Measurements from ENCODE around the gene NFYB.
A peak's percentile ranks its signal among the peaks of the same experiment; 100 is the strongest.

NFYB gene

DNA sequence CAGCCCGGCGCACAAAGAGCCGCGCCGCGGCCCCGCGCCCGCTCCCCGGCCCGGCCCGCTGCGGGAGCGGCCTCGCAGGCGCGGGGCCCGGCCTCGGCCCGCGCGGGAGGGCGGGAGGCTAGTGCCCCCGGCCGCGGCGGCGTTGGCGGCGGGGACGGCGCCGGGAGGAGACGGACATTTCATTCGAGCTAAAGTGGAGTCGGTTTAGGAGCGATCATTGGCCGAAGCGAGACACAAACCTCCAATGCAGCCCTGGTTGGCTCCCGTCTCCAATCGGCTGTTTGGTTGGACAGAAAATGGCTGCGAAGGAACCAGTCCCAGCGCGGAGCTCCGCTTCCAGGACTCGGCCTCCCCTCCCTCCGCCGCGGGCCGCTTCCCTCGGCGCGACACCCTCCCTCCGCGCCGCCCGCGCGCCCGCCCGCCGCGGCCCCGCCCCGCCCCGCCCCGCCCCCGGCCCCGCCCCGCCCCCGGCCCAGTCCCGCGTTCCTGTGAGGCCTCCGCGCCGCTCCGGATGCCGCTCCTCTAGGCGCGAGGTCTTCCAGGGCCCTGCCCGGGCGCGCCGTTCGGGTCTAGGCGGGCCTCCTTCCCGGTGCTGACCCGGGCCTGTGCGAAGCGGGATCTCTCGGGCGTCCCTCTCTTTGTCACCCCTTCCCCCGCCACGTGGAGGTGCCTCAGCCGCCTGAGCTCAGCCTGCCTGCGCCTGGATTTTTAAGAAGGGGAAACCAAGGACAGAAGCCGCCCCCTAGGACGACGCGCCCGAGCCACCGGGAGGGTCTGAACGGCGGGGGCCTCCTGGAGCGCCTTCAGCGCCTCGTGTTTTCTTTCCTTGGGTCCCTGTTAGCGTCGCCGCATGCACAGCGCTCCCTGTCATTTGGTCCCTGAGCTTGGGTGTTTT is at the start of gene NFYB:
Gene NFYB (minus strand): TSS at position 309 of the 895 bp plus-strand sequence. CDS start 2,757 bp downstream, outside the sequence.
- no peak for TF ChIP-seq CTCF (conservative IDR thresholded peaks at IDR 0.05; ENCODE audit: control insufficient read depth, insufficient read depth, low read depth, low read length)
- peak; percentile 97 for DNase-seq (ENCODE audit: low read depth)
- peak within 1 kb of the TSS; percentile 79 for H3K4me3 ChIP-seq (ENCODE audit: control insufficient read depth, low read depth, low read length)

DNA sequence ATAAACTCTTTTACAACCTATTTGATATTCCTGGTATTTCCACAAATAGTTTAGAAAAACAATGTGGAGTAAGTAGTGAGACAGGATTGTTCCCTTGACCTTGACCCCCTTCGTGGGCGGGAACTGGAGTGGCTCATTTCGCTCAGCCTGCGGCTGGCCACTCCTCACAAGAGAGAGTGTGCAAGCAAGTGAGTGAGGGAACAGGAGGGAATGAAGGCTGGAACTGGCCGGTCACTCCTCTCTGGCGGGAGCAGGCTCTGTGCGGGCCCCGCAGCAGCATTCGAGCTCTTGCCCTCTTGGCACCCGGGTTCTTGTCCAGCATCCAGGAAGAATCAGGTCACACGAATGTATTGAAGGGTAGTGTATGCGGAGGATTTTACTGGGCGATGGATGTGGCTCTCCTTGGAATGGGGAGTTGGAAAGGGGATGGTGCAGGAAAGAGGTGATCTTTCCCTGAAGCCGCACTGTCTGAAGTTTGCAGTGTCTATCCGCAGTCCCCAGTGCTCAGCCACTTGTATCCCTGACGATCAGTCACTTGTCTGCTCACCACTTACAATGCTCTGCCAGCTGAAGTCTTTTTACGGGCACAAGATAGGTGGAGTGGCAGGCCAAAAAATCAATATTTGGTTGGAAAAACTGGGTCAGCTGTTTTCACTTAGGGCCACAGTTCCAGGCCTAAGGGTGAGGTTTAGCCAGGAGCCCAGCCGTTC is 49.6 kb upstream of the NFYB start:
- DNase-seq (ENCODE audit: low read depth) = no peak
- TF ChIP-seq CTCF (conservative IDR thresholded peaks at IDR 0.05; ENCODE audit: control insufficient read depth, insufficient read depth, low read depth, low read length) = no peak
- no peak overlapping the region for H3K4me3 ChIP-seq (ENCODE audit: control insufficient read depth, low read depth, low read length)

GRCh38 chr12:104183443-104183842 is 45.4 kb upstream of the NFYB start:
- no peak overlapping the region for H3K4me3 ChIP-seq (ENCODE audit: control insufficient read depth, low read depth, low read length)
- no peak for DNase-seq (ENCODE audit: low read depth)
- TF ChIP-seq CTCF (conservative IDR thresholded peaks at IDR 0.05; ENCODE audit: control insufficient read depth, insufficient read depth, low read depth, low read length) = no peak

DNA sequence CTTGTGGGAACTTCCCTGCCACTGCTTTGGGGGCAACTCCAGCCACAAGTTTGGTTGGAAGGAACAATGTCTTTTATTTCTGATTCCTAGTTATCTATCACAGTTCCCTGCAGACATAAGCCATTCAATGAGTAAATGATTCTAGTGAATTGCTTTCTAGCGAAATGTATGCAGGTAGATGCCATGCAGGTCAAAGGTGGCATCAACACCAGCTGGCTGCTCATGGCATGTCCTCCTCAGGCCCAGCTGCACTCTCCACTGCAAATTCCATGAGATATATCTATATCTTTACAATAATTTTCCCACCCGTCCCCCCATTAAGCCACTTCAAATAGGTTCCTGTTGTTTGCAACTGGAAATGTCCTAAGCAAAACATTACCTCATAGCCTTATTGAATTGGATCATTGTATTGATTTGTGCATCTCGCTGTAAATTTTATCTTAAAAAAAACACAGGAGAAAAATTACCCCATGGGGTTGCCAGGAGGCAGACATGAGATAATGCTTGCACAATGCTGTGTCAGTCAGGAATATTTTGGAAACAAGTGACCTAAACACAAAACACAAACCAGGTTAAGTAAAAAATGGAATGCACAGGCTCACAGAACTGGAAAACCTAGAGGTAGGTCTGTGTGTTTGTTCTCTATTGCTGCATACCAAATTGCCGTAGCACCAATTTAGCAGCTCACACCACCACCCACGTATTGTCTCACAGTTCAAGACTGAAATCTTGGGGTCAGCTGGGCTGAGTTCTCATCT is 44.8 kb upstream of the NFYB start:
- no peak overlapping the region for H3K4me3 ChIP-seq (ENCODE audit: control insufficient read depth, low read depth, low read length)
- peak; percentile 40 for DNase-seq (ENCODE audit: low read depth)
- no peak for TF ChIP-seq CTCF (conservative IDR thresholded peaks at IDR 0.05; ENCODE audit: control insufficient read depth, insufficient read depth, low read depth, low read length)

DNA sequence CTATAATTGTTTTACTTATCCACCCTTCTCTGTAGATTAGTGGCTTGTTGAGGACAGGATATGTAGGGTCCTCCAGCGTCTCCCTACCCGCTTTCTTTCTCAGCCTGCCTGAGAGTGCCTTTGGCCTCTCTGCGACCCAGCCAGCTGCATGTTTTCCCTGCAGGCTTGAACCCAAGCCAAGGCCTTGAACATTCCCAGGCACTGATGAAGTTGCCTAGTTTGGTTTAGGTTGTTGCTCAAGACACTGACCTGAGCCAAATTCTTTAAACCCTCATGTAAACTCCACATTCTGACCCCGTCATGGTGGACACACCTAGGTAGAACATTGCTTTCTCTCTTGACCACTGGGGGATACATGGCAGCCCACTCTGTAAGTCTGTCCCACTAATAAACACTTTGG is 44.1 kb upstream of the NFYB start:
- TF ChIP-seq CTCF (conservative IDR thresholded peaks at IDR 0.05; ENCODE audit: control insufficient read depth, insufficient read depth, low read depth, low read length) = no peak
- no peak overlapping the region for H3K4me3 ChIP-seq (ENCODE audit: control insufficient read depth, low read depth, low read length)
- DNase-seq (ENCODE audit: low read depth) = peak; percentile 97

- no peak for TF ChIP-seq CTCF (conservative IDR thresholded peaks at IDR 0.05; ENCODE audit: control insufficient read depth, insufficient read depth, low read depth, low read length)
- DNase-seq (ENCODE audit: low read depth) = peak; percentile 89
Observed at GRCh38 chr12:104181313-104181712, 43.3 kb upstream of the NFYB start.

More at GRCh38 chr12:104181313-104181712, 43.3 kb upstream of the NFYB start:
- no peak overlapping the region for H3K4me3 ChIP-seq (ENCODE audit: control insufficient read depth, low read depth, low read length)

Measured in fibroblast of mammary gland (primary cell).